GM10847 (cell line): Measurements from ENCODE around the gene PPWD1.

ENCODE experiments used
- POLR2A ChIP-seq: IDR thresholded peaks from 2 replicates; pipeline ENCODE4 v1.6.1; 2011; ENCODE audit not compliant: insufficient read length; ENCODE audit errors: extremely low read depth

PPWD1 gene

GRCh38 chr5:65612298-65612907 lies 49.3 kb downstream of the PPWD1 start:
- no peak for TF ChIP-seq POLR2A

GRCh38 chr5:65620021-65620420 lies 56.9 kb downstream of the PPWD1 start:
- no peak for TF ChIP-seq POLR2A

DNA sequence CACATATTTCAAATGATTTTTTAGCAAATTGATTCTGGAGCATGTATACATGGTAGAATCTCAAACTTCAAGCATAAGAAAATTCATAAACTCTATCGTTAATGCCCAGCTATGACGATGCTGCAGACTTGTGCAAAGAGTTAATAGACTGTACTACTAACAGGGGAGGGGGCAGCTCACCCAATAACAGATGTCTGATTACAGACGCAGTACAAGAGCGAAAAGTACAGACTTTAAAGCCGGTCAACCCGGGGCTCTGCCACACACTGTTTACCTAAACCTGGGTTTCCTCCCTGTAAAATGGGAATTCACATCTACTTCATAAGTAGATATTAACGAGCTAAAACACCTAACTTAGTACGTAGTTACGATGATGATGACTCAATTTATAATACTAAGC lies 60.4 kb downstream of the PPWD1 start:
- no peak for TF ChIP-seq POLR2A

DNA sequence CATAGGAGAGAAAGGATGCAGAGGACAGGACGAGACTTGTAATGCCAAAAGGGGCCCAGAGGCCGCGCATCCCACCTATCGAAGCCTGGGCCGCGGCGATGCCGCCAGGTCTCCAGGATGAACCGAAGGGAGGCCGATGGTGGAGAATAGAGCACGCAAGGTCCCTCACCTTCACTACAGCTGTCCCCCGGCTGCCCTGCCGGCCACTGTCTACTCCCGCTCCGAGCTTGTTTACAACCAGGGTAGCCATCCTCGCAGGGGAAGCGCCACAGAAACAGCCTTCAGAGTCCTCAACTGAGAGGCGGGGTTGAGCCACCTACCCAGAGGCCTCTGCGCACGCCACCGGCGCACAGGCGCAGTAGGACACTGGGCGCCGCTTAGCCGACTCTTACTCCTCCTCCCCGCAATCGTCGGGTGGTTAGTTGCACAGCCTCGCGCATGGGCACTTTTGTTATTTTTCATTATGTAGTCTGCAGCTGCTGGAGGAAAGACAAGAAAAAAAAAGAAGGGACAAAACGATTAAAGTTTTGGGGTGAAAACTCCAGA lies 61.0 kb downstream of the PPWD1 start, which contains the start of gene TRIM23:
TSS of gene TRIM23 (minus strand) at position 309 of the 546 bp plus-strand sequence. CDS start at position 250, 59 bp downstream.
- TF ChIP-seq POLR2A, result peak; percentile 64

- TF ChIP-seq POLR2A, result no peak
Observed at GRCh38 chr5:65624571-65625555, 61.8 kb downstream of the PPWD1 start, which contains the start of the genes SHLD3 and TRAPPC13. TSS of gene SHLD3 (plus strand) at chr5:65625027. CDS start at chr5:65629588, 4,561 bp downstream. TSS of gene TRAPPC13 (plus strand) at chr5:65625027. CDS start at chr5:65625061, 34 bp downstream.

DNA sequence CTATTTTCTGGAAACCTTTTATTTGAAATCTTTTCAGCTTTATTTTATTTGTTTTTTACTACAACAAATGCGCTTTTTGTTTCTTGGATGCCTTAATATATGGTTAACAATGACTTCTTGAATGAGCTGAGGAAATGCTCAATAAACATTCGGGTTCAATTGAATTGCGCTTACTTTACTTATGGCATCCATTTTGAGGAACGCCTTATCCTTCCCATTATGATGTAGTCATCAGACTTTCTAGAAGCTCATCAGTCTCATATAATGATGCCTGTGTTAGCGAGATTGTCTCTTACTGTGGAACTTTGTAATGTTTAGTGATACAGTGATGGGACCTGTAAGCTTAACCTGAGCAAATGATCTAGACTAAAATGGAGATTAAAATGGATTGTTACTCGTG lies 62.6 kb downstream of the PPWD1 start:
- no peak for TF ChIP-seq POLR2A

DNA sequence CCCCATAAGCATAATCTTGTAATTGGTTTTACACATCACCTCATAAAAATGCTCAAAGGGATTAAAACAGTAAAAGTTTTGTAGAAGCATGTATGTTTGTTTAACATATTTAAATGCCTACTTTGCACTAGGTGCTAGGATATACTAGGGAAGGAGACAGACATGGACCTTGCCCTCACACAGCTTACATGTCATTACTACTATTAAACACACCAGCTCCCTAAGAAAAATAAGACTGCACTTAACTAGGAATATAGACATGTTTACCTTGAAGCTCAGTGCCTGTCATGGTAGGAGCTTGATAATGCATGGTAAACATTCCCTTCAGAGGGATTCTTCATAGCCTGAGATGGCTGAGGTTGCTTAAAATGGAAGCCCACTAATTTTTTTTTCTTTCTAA lies 67.9 kb downstream of the PPWD1 start:
- no peak for TF ChIP-seq POLR2A
